HepG2 (cell line): ENCODE measurements around the gene FER1L5. TPM values are rescaled to one million over a fixed set of nuclear protein-coding genes. Genes with fewer than 3 reads are reported as not detected.

Experiments
- ATAC-seq: fragments of 200-7000 bp; cut with Tn5 transposase; 3 replicates; pipeline ENCODE4 v1.9.1; 2020; ENCODE audit warnings: mild to moderate bottlenecking, moderate library complexity
- BruUV-seq: library from RNA; stranded (reverse); fragments of 400-500 nt; replicated peaks from 2 replicates; lab custom pipeline; 2021; lab: Mats Ljungman, UMichigan
- CTCF ChIA-PET: fragments of 300-600 bp; formaldehyde crosslinking; extraction: SDS; loops from one replicate; lab custom pipeline; 2021; ENCODE audit warnings: low total read pairs, inconsistent platforms, low intra/inter-chr PET ratio; lab: Yijun Ruan, JAX
- POLR2A ChIA-PET: fragments of 350-600 bp; sonication (Branson Sonifier 250); formaldehyde crosslinking; loops from one replicate; lab custom pipeline; 2020; ENCODE audit warnings: antibody characterized with exemption, inconsistent platforms; lab: Yijun Ruan, JAX
- DNase-seq: peaks from one replicate; pipeline ENCODE4 v3.0.0-alpha.2; 2015; ENCODE audit warnings: low spot score
- FAIRE-seq: peaks from 3 replicates; lab custom pipeline; 2011; peaks lifted over from hg19 to GRCh38; lab: Jason Lieb, UNC
- H2AFZ ChIP-seq: one replicate; pipeline ENCODE4 v1.6.1; 2011; ENCODE audit warnings: low read length, inconsistent platforms
- H3K27ac ChIP-seq: fragments of 300-600 bp; 3 replicates; pipeline ENCODE4 v1.8.0; 2011; ENCODE audit warnings: mixed run types, mild to moderate bottlenecking, mixed read lengths, low read length, inconsistent platforms; ENCODE audit not compliant: insufficient read depth; ENCODE audit errors: extremely low read length
- H3K27me3 ChIP-seq, 2 experiments: fragments of 200-600 bp in 1 of 2; 2 replicates in 1 of 2; 3 replicates in 1 of 2; pipeline versions ENCODE4 v1.6.0 to v1.8.0; 2011; ENCODE audit warnings: low read length in 2 of 2, mild to moderate bottlenecking in 2 of 2, moderate library complexity in 2 of 2, inconsistent platforms in 1 of 2; ENCODE audit not compliant: insufficient read depth in 2 of 2, control insufficient read depth in 1 of 2
- H3K36me3 ChIP-seq, 2 experiments: fragments of 200-600 bp in 1 of 2; replicated peaks in 1 of 2; 2 replicates in 1 of 2; 3 replicates in 1 of 2; pipeline versions ENCODE4 v1.5.1 to v1.8.0; 2011; ENCODE audit warnings: low read length in 2 of 2, inconsistent platforms in 1 of 2; ENCODE audit not compliant: insufficient read depth in 2 of 2, control insufficient read depth in 1 of 2
- H3K4me1 ChIP-seq: 2 replicates; pipeline ENCODE4 v1.5.1; 2012; ENCODE audit warnings: low read length, inconsistent platforms; ENCODE audit not compliant: insufficient read depth
- H3K4me2 ChIP-seq: 2 replicates; pipeline ENCODE4 v1.6.0; 2011; ENCODE audit warnings: low read depth, low read length, inconsistent platforms
- H3K4me3 ChIP-seq, 3 experiments: fragments of 200-600 bp in 1 of 3; sonication (generic), shearing (Covaris generic) in 1 of 3; replicated peaks in 1 of 3; 2 replicates each; pipeline ENCODE4 v1.5.1; 2011 to 2016; ENCODE audit warnings: low read length in 3 of 3, inconsistent platforms in 2 of 3, low read depth in 2 of 3, mild to moderate bottlenecking in 2 of 3, control low read depth in 1 of 3, mixed read lengths in 1 of 3; ENCODE audit not compliant: insufficient read depth in 1 of 3
- H3K79me2 ChIP-seq: one replicate; pipeline ENCODE4 v1.6.1; 2011; ENCODE audit warnings: low read length, inconsistent platforms; ENCODE audit not compliant: insufficient read depth
- H3K9ac ChIP-seq: 2 replicates; pipeline ENCODE4 v1.6.0; 2011; ENCODE audit warnings: mild to moderate bottlenecking, low read depth, low read length, inconsistent platforms; ENCODE audit not compliant: insufficient read depth
- H3K9me3 ChIP-seq: 2 replicates; pipeline ENCODE4 v1.5.1; 2012; ENCODE audit warnings: mild to moderate bottlenecking, low read length
- H4K20me1 ChIP-seq: 2 replicates; pipeline ENCODE4 v1.6.0; 2011; ENCODE audit warnings: inconsistent platforms, mild to moderate bottlenecking, low read length, moderate library complexity; ENCODE audit not compliant: insufficient read depth
- HIC2 ChIP-seq: sonication (generic); formaldehyde crosslinking; IDR thresholded peaks from 2 replicates; pipeline ENCODE4 v1.9.0; 2022; ENCODE audit warnings: low read depth, missing genetic modification reagents
- HNF1B ChIP-seq: sonication (generic); formaldehyde crosslinking; IDR thresholded peaks from 2 replicates; pipeline ENCODE4 v1.5.1; 2020; ENCODE audit warnings: mild to moderate bottlenecking, moderate library complexity, missing genetic modification reagents
- LCORL ChIP-seq, 2 experiments: fragments of 450-650 bp in 1 of 2; sonication (generic) in 1 of 2; formaldehyde crosslinking in 1 of 2; IDR thresholded peaks; 2 replicates each; pipeline versions ENCODE4 v1.5.0 to v1.6.1; 2017 to 2020; ENCODE audit warnings: antibody characterized with exemption in 1 of 2, missing genetic modification reagents in 1 of 2
- PRDM4 ChIP-seq: sonication (generic); formaldehyde crosslinking; IDR thresholded peaks from 2 replicates; pipeline ENCODE4 v1.9.0; 2021; ENCODE audit warnings: missing genetic modification reagents, borderline replicate concordance
- RFXAP ChIP-seq: sonication (generic); formaldehyde crosslinking; IDR thresholded peaks from 2 replicates; pipeline ENCODE4 v1.4.0; 2020; ENCODE audit warnings: missing genetic modification reagents, borderline replicate concordance
- SNRNP70 ChIP-seq: fragments of 200-400 bp; formaldehyde crosslinking; IDR thresholded peaks from 2 replicates; pipeline ENCODE4 v1.6.1; 2017; ENCODE audit warnings: mild to moderate bottlenecking, low read depth, low read length, moderate library complexity
- ZBTB33 ChIP-seq: sonication (generic); formaldehyde crosslinking; IDR thresholded peaks from 2 replicates; pipeline ENCODE4 v1.4.0; 2020; ENCODE audit warnings: missing genetic modification reagents
- ZFAT ChIP-seq: sonication (generic); formaldehyde crosslinking; conservative IDR thresholded peaks from 2 replicates; pipeline ENCODE4 v1.8.1; 2023; ENCODE audit warnings: missing genetic modification reagents, inconsistent platforms
- ZNF138 ChIP-seq: sonication (generic); formaldehyde crosslinking; IDR thresholded peaks from 2 replicates; pipeline ENCODE4 v1.5.0; 2020; ENCODE audit warnings: mild to moderate bottlenecking, low read depth, missing genetic modification reagents
- ZNF280B ChIP-seq: sonication (generic); formaldehyde crosslinking; IDR thresholded peaks from 2 replicates; pipeline ENCODE4 v1.5.0; 2020; ENCODE audit warnings: missing genetic modification reagents, mild to moderate bottlenecking, borderline replicate concordance
- ZNF570 ChIP-seq: sonication (generic); formaldehyde crosslinking; IDR thresholded peaks from 2 replicates; pipeline ENCODE4 v1.4.0; 2020; ENCODE audit warnings: mild to moderate bottlenecking, missing genetic modification reagents, borderline replicate concordance
- ZNF580 ChIP-seq: IDR thresholded peaks from 2 replicates; pipeline ENCODE4 v1.6.1; 2016; ENCODE audit warnings: low read depth, borderline replicate concordance
- ZNF678 ChIP-seq: sonication (generic); formaldehyde crosslinking; IDR thresholded peaks from 2 replicates; pipeline ENCODE4 v1.4.0; 2020; ENCODE audit warnings: mild to moderate bottlenecking, missing genetic modification reagents
- ZNF841 ChIP-seq: sonication (generic); formaldehyde crosslinking; IDR thresholded peaks from 2 replicates; pipeline ENCODE4 v1.8.1; 2023; ENCODE audit warnings: missing genetic modification reagents, borderline replicate concordance
- WGBS: methylation state at CpG from one replicate; pipeline ENCODE4 v1.1.6; 2017; ENCODE audit warnings: low lambda C conversion rate; 5-methylcytosine and 5-hydroxymethylcytosine counted together
- in situ Hi-C: cut with HindIII; loops from 2 replicates; pipeline ENCODE4 v1.10.0; 2017; ENCODE audit warnings: low pct_unique_long_range_greater_than_20kb; ENCODE audit not compliant: extremely low pct_ligation_motif_present
- intact Hi-C: fragments of 100-400 bp; cut with micrococcal nuclease; formaldehyde crosslinking; loops from one replicate; pipeline ENCODE4 v1.10.0; 2022; ENCODE audit not compliant: unreplicated experiment
- polyA plus RNA-seq, 8 experiments: library from polyadenylated mRNA; depleted of rRNA in 3 of 8; stranded (reverse) in 7 of 8; unstranded in 1 of 8; fragments of >200 nt; fragmentation: Illumina TruSeq in 4 of 8; extraction: Trizol in 4 of 8; gene quantifications; 2 replicates each; pipeline versions ENCODE4 v1.2.1 to v1.2.3, GENCODE V29; 2011 to 2016; ENCODE audit warnings: low read depth in 4 of 8, missing spikeins in 1 of 8, mixed read lengths in 1 of 8; ENCODE audit not compliant: insufficient read depth in 1 of 8
- total RNA-seq, 5 experiments: library from RNA; depleted of rRNA; stranded (reverse); fragments of >200 nt; fragmentation: Illumina TruSeq; extraction: Trizol; gene quantifications; 2 replicates each; pipeline ENCODE4 v1.2.3, GENCODE V29; 2016; ENCODE audit warnings: low read depth in 1 of 5

FER1L5 gene
- total and polyA plus RNA-seq, 2 of the 13 experiments (the other 11 are each of a cell fraction or from before 2014, with no cell fraction given): 0.02 to 0.08 TPM

- Histone ChIP-seq H2AFZ (no peak overlapping the region), H3K9ac (no peak overlapping the region), H3K27ac (no peak overlapping the region), H3K4me3 (no peak overlapping the region), H3K9me3 (no peaks in the 10 kb centered on the region), H3K79me2 (no peaks in the 10 kb centered on the region), H3K4me2 (no peak overlapping the region), H3K36me3 (peaks cover 0 to 10% of the 10 kb centered on the region in 2 experiments; a peak in 1 of 5 replicates), H3K27me3 (no peaks in the 10 kb centered on the region), H4K20me1 (no peaks in the 10 kb centered on the region; the same call in 1 of the 2 replicates), H3K4me1 (no peaks in the 10 kb centered on the region)
- no TSS peak for BruUV-seq
- CTCF ChIA-PET: no interaction called here
- 92% methylated on average over 8 of the region's 8 CpGs for WGBS
- intact Hi-C loops: no loop called here
- ATAC-seq (no peak), FAIRE-seq (no peak), DNase-seq (no peak)
- POLR2A ChIA-PET: interaction anchor here (0.9 kb wide), 1 partner anchor 16 kb away, joined by 4 read pairs; no protein-coding TSS in a partner anchor
- in situ Hi-C loops: no loop called here
- TF ChIP-seq ZNF280B (CRISPR knock-in tag) (no peak), ZFAT (CRISPR knock-in tag) (no peak), RFXAP (CRISPR knock-in tag) (no peak), HIC2 (CRISPR knock-in tag) (no peak), ZBTB33 (CRISPR knock-in tag) (no peak), ZNF580 (no peak), HNF1B (no peak), ZNF678 (no peak), PRDM4 (CRISPR knock-in tag) (no peak), ZNF570 (CRISPR knock-in tag) (no peak), SNRNP70 (no peak), LCORL (IDR thresholded peaks at IDR 0.05) (no peak), LCORL (CRISPR knock-in tag; IDR thresholded peaks at IDR 0.05) (no peak), ZNF138 (CRISPR knock-in tag) (no peak), ZNF841 (CRISPR knock-in tag) (no peak)
These were observed 57.5 kb downstream of the FER1L5 start for GRCh38 chr2:96700086-96700485.
